Lung (tissue), 12 donors: ENCODE results near the gene TBC1D21. TPM values are rescaled to one million over a fixed set of nuclear protein-coding genes. Genes with fewer than 3 reads are reported as not detected.

Experiments used
- ATAC-seq: fragments of 200-7000 bp; cut with Tn5 transposase; one replicate; pipeline ENCODE4 v1.9.1; 2020; ENCODE audit warnings: moderate number of reproducible peaks; ENCODE audit not compliant: insufficient read depth, low FRiP score
- DNase-seq, 3 donors: peaks; one replicate each; pipeline ENCODE4 v3.0.0-alpha.2; 2013 to 2017
- H3K27ac ChIP-seq, 2 donors: one replicate each; pipeline ENCODE4 v1.5.1; 2013; ENCODE audit warnings: mild to moderate bottlenecking in 2 of 2, moderate library complexity in 2 of 2, control low read depth in 1 of 2, inconsistent platforms in 1 of 2, low read depth in 1 of 2, low read length in 1 of 2
- H3K27me3 ChIP-seq, 3 donors: one replicate each; pipeline ENCODE4 v1.5.1; 2013; ENCODE audit warnings: low read length in 2 of 3; ENCODE audit not compliant: control insufficient read depth in 3 of 3, insufficient read depth in 3 of 3
- H3K36me3 ChIP-seq, 4 donors: one replicate each; pipeline ENCODE4 v1.5.1; 2013; ENCODE audit warnings: low read length in 4 of 4, mild to moderate bottlenecking in 1 of 4, moderate library complexity in 1 of 4; ENCODE audit not compliant: control insufficient read depth in 4 of 4, insufficient read depth in 4 of 4
- H3K4me1 ChIP-seq, 5 donors: one replicate each; pipeline ENCODE4 v1.5.1; 2013; ENCODE audit warnings: low read length in 5 of 5, mild to moderate bottlenecking in 2 of 5, moderate library complexity in 1 of 5; ENCODE audit not compliant: control insufficient read depth in 5 of 5, insufficient read depth in 5 of 5
- H3K4me3 ChIP-seq: one replicate; pipeline ENCODE4 v1.5.1; 2013; ENCODE audit warnings: mild to moderate bottlenecking, control low read depth, moderate library complexity
- H3K9ac ChIP-seq, 2 donors: one replicate each; pipeline ENCODE4 v1.5.1; 2013; ENCODE audit warnings: low read length in 2 of 2, control low read depth in 1 of 2; ENCODE audit not compliant: insufficient read depth in 1 of 2
- H3K9me3 ChIP-seq, 4 donors: one replicate each; pipeline ENCODE4 v1.5.1; 2013; ENCODE audit warnings: low read length in 3 of 4, mild to moderate bottlenecking in 1 of 4, moderate library complexity in 1 of 4; ENCODE audit not compliant: control insufficient read depth in 4 of 4, insufficient read depth in 3 of 4
- WGBS, 2 donors: extraction: QIAGEN DNeasy Blood & Tissue Kit; methylation state at CpG; one replicate each; pipeline ENCODE4 v1.1.7; 2013; 5-methylcytosine and 5-hydroxymethylcytosine counted together
- polyA plus RNA-seq, 2 donors: library from polyadenylated mRNA; stranded (reverse); fragments of 200-250 nt; gene quantifications; one replicate each; pipeline ENCODE4 v1.2.1, GENCODE V29; 2013
- total RNA-seq, 2 donors: library from RNA; depleted of rRNA in 1 of 2; stranded (reverse); fragments of >200 nt in 1 of 2; gene quantifications; one replicate each; pipeline ENCODE4 v1.2.1, GENCODE V29; 2014 to 2021
- TF ChIP-seq, protein P1 (sequence below): IDR thresholded peaks from 2 replicates; pipeline ENCODE4 v1.5.1; 2012; ENCODE audit warnings: mild to moderate bottlenecking; ENCODE audit errors: control extremely low read depth, extremely low read depth
- donor health status: control.
- donor health status: control.
- donor health status: Bipolar disorder and iron deficiency.
- donor health status: healthy.
- donor health status: DM: yes; HTN: yes; CAD: no.

Gene TBC1D21
- total and polyA plus RNA-seq, 4 donors, result not detected

DNA sequence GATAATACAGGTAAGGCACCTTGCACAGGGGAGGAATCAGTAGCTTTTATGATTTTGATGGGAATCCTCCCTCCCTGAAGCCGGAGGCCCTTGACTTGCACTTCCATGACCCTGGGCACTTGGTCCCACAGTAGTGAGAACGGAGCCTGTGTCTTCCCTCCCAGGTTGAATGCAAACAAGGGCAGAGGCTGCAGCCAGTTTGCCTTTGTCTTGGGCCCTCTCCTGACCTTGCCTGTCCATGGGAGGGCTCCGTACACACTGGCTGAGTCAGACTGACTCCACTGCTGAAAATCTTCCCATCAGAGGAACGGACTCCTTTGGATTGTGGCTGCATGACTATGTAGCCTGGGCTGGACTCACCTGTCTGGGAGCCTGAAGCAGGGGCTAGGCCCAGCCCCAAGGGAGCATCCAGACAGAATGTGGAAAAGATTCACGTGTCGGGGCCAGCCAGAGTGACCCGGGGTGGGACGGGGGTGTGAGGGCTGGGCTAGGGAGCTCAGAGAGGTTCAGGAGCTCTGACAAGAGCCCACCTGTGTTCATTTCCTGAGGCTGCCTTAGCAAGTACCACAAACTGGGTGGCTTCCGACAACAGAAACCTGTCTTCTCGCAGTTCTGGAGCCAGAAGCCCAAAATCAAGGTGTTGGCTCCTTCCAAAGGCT is 9.5 kb downstream of the TBC1D21 start:
- Histone ChIP-seq H3K27ac (no peak overlapping the region), H3K27me3 (peaks cover 0 to 6% (median 0%) of the 10 kb centered on the region in 3 donors), H3K9me3 (peaks cover 0 to 1% (median 0%) of the 10 kb centered on the region in 4 donors), H3K4me3 (no peak overlapping the region), H3K4me1 (no peaks in the 10 kb centered on the region), H3K36me3 (no peaks in the 10 kb centered on the region), H3K9ac (no peak overlapping the region)
- 82 to 87% methylated on average over 10 of the region's 10 CpGs for WGBS, 2 donors
- DNase-seq (no peak), ATAC-seq (no peak)
- TF ChIP-seq, protein P1, sequence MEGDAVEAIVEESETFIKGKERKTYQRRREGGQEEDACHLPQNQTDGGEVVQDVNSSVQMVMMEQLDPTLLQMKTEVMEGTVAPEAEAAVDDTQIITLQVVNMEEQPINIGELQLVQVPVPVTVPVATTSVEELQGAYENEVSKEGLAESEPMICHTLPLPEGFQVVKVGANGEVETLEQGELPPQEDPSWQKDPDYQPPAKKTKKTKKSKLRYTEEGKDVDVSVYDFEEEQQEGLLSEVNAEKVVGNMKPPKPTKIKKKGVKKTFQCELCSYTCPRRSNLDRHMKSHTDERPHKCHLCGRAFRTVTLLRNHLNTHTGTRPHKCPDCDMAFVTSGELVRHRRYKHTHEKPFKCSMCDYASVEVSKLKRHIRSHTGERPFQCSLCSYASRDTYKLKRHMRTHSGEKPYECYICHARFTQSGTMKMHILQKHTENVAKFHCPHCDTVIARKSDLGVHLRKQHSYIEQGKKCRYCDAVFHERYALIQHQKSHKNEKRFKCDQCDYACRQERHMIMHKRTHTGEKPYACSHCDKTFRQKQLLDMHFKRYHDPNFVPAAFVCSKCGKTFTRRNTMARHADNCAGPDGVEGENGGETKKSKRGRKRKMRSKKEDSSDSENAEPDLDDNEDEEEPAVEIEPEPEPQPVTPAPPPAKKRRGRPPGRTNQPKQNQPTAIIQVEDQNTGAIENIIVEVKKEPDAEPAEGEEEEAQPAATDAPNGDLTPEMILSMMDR, result no peak

DNA sequence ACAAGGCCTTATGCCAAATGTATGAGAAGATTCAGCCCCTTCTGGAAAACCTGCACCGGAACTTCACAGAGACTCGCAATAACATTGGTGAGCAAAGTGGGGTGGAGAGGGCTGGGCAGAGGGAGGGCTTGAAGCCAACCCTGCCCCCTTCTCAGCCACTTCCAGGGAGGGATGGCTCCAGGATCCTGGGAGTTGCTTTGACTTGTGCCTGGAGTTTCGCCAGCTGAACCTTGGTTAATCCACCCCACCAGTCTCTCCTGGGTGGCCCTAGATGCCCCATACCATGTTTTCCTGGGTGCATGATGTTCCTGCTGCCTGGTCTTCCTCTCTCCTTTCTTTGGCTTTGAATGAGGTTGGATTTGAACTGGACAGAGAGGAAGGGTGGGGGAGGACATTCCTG is 10.8 kb downstream of the TBC1D21 start:
- ATAC-seq, result no peak
- Histone ChIP-seq H3K36me3 (no peaks in the 10 kb centered on the region), H3K27ac (no peak overlapping the region), H3K4me3 (no peak overlapping the region), H3K9me3 (peaks cover 0 to 4% (median 0%) of the 10 kb centered on the region in 4 donors), H3K27me3 (peaks cover 0 to 6% (median 0%) of the 10 kb centered on the region in 3 donors), H3K4me1 (no peaks in the 10 kb centered on the region), H3K9ac (no peak overlapping the region)
- 71 to 84% methylated on average over 3 of the region's 3 CpGs for WGBS, 2 donors
- DNase-seq, result no peak
- TF ChIP-seq, protein P1, result no peak

DNA sequence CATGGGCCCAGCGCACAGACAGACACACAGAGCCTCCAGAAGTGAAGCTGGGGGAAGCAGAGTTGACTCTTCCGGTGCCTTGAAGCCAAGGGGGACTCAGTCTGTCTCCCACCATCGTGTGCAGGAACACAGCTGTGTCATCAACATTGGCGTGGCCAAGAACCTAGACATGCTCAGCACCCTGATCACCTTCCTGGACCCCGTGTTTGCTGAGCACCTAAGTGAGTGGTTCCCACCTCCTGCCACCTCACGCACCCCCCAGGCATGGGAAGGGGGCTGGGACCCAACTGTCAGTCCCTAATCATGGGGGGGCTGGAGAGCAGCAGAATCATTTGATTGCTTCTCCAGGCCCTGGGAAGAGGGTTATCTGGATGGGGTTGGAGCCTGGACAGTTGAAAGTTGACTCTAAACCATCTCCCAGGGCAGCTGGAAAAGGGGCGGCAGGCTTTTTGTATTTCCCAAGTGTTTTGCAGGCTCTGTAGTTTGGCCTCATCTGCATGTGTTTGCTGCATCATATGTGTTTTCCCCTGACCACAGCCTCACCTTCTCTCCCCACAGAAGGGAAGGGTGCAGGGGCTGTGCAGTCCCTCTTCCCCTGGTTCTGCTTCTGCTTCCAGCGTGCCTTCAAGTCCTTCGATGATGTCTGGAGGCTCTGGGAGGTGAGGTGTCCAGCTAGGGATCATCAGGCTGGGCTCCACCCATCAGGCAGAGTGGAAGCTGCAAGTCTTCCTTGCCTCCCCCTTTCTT is 12.8 kb downstream of the TBC1D21 start:
- ATAC-seq (no peak), DNase-seq (no peak)
- 84 to 91% methylated on average over 9 of the region's 9 CpGs for WGBS, 2 donors
- Histone ChIP-seq H3K9me3 (peaks cover 0 to 4% (median 0%) of the 10 kb centered on the region in 4 donors), H3K36me3 (no peaks in the 10 kb centered on the region), H3K27ac (no peak overlapping the region), H3K4me1 (no peaks in the 10 kb centered on the region), H3K4me3 (no peak overlapping the region), H3K9ac (no peak overlapping the region), H3K27me3 (peaks cover 0 to 14% (median 0%) of the 10 kb centered on the region in 3 donors)
- TF ChIP-seq, protein P1, result no peak
